ENCODE measurements around the gene CTNNA2.
"Not testable (repeated sequence)": the region's sequence is repeated elsewhere in the genome, so short reads cannot be mapped to it uniquely, and the experiment has no call there.

Gene CTNNA2

GRCh38 chr2:80185091-80185490 lies 672.2 kb downstream of the CTNNA2 start:
- DNase-seq (ENCODE audit: low read depth in 2 of 2, low spot score in 1 of 2) = no peak

GRCh38 chr2:80186262-80186661 lies 673.4 kb downstream of the CTNNA2 start:
- no peak for DNase-seq (ENCODE audit: low read depth in 2 of 2, low spot score in 1 of 2)

GRCh38 chr2:80187156-80187555 lies 674.3 kb downstream of the CTNNA2 start:
- DNase-seq (ENCODE audit: low read depth in 2 of 2, low spot score in 1 of 2) = no peak

- no peak for DNase-seq (ENCODE audit: low read depth in 2 of 2, low spot score in 1 of 2)
These were observed 677.3 kb downstream of the CTNNA2 start for GRCh38 chr2:80190166-80190565.

- no peak for DNase-seq (ENCODE audit: low read depth in 2 of 2, low spot score in 1 of 2)
These were observed 680.7 kb downstream of the CTNNA2 start for GRCh38 chr2:80193566-80193965.

GRCh38 chr2:80195034-80195433 lies 682.2 kb downstream of the CTNNA2 start:
- DNase-seq (ENCODE audit: low read depth in 2 of 2, low spot score in 1 of 2) = no peak

GRCh38 chr2:80198042-80198441 lies 685.2 kb downstream of the CTNNA2 start:
- DNase-seq (ENCODE audit: low read depth in 2 of 2, low spot score in 1 of 2) = no peak

GRCh38 chr2:80199504-80199903 lies 686.7 kb downstream of the CTNNA2 start:
- DNase-seq (ENCODE audit: low read depth in 2 of 2, low spot score in 1 of 2) = no peak

GRCh38 chr2:80203929-80204328 lies 691.1 kb downstream of the CTNNA2 start:
- DNase-seq (ENCODE audit: low read depth in 2 of 2, low spot score in 1 of 2) = not testable (repeated sequence)

GRCh38 chr2:80205498-80205897 lies 692.6 kb downstream of the CTNNA2 start:
- no peak for DNase-seq (ENCODE audit: low read depth in 2 of 2, low spot score in 1 of 2)

GRCh38 chr2:80209458-80209857 lies 696.6 kb downstream of the CTNNA2 start:
- DNase-seq (ENCODE audit: low read depth in 2 of 2, low spot score in 1 of 2) = no peak

- DNase-seq (ENCODE audit: low read depth in 2 of 2, low spot score in 1 of 2) = no peak
These were observed 704.6 kb downstream of the CTNNA2 start for GRCh38 chr2:80217446-80217845.

GRCh38 chr2:80222644-80223043 lies 709.8 kb downstream of the CTNNA2 start:
- no peak for DNase-seq (ENCODE audit: low read depth in 2 of 2, low spot score in 1 of 2)

GRCh38 chr2:80231421-80231820 lies 718.6 kb downstream of the CTNNA2 start:
- no peak for DNase-seq (ENCODE audit: low read depth in 2 of 2, low spot score in 1 of 2)

GRCh38 chr2:80233333-80233732 lies 720.5 kb downstream of the CTNNA2 start:
- DNase-seq (ENCODE audit: low read depth in 2 of 2, low spot score in 1 of 2) = no peak

- DNase-seq (ENCODE audit: low read depth in 2 of 2, low spot score in 1 of 2) = no peak
These were observed 726.0 kb downstream of the CTNNA2 start for GRCh38 chr2:80238692-80239469.

GRCh38 chr2:80242355-80242910 lies 729.6 kb downstream of the CTNNA2 start:
- DNase-seq (ENCODE audit: low read depth in 2 of 2, low spot score in 1 of 2) = no peak

- no peak for DNase-seq (ENCODE audit: low read depth in 2 of 2, low spot score in 1 of 2)
These were observed 732.2 kb downstream of the CTNNA2 start for GRCh38 chr2:80244905-80245584.

GRCh38 chr2:80246534-80246933 lies 733.7 kb downstream of the CTNNA2 start:
- DNase-seq (ENCODE audit: low read depth in 2 of 2, low spot score in 1 of 2) = no peak

- no peak for DNase-seq (ENCODE audit: low read depth in 2 of 2, low spot score in 1 of 2)
These were observed 734.5 kb downstream of the CTNNA2 start for GRCh38 chr2:80247339-80247738.

GRCh38 chr2:80248146-80248545 lies 735.3 kb downstream of the CTNNA2 start:
- DNase-seq (ENCODE audit: low read depth in 2 of 2, low spot score in 1 of 2) = no peak

GRCh38 chr2:80252294-80252986 lies 739.6 kb downstream of the CTNNA2 start:
- no peak for DNase-seq (ENCODE audit: low read depth in 2 of 2, low spot score in 1 of 2)
